ENCODE results near the gene LPCAT2.

DNA sequence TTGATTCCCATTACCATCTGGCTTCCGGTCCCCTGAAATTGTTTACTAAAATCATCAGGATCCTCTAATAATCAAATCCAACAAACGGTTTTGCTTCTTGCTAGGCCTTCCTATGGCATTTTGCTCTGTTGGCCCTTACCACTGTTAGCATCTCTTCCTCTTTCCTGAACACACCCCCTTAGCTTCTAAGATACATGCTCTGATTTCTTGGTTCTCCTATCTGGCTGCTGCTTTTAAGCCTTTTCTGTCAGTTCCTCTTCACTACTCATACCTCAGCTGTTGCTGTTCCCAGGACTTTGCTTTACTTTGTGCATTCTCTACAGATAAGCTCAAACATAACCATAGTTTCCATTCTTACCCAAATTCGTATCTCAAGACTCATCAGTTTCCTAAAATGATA is 69.0 kb downstream of the LPCAT2 start:
- TF ChIP-seq BHLHE40 (IDR thresholded peaks at IDR 0.05; ENCODE audit: borderline replicate concordance) = no peak
- no peak for TF ChIP-seq FOXM1 (IDR thresholded peaks at IDR 0.05; ENCODE audit: borderline replicate concordance)
- no peak for TF ChIP-seq LEF1 (IDR thresholded peaks at IDR 0.05; ENCODE audit: borderline replicate concordance)
- no peak for TF ChIP-seq SUZ12 (IDR thresholded peaks at IDR 0.05)
- no peak for TF ChIP-seq TARDBP (IDR thresholded peaks at IDR 0.05)
- TF ChIP-seq ZNF384 (IDR thresholded peaks at IDR 0.05) = no peak
- no peak for TF ChIP-seq ELF4 (IDR thresholded peaks at IDR 0.05)
- no peak for TF ChIP-seq FOXK2 (IDR thresholded peaks at IDR 0.05)
